ENCODE data around the gene ACER2. TPM values are rescaled to one million over a fixed set of nuclear protein-coding genes. Genes with fewer than 3 reads are reported as not detected.

ACER2 gene
- total and polyA plus RNA-seq, 8 donors = 2.7 to 8.1 (median 3.1) TPM

DNA sequence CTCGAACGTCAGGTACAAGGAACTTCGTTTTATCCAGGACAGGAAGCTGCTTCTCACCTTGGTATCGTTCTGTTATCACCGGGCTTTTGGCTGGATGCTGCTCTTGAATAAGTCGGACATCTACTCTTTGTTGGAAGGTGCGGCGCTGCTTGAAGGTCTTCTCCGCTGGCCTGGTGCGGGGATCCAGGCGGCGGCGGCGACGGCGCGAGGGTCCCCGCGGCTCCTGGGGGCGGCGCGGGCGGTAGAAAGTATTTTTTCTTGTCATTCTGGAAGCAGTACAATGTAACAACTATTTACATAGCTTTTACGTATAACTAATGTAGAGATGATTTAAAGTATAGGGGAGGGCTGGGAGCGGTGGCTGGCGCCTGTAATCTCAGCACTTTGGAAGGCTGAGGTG is 52.3 kb downstream of the ACER2 start:
- H3K4me1 ChIP-seq = peaks cover 0 to 18% of the 10 kb centered on the region in 2 donors
- peaks cover 0 to 5% of the 10 kb centered on the region in 2 donors for H3K27me3 ChIP-seq
- no peak overlapping the region for H3K4me3 ChIP-seq
- H3K27ac ChIP-seq = no peak overlapping the region
- DNase-seq (no peak), ATAC-seq (no peak)
- no peaks in the 10 kb centered on the region for H3K9me3 ChIP-seq
- intact Hi-C loops (cut with DNase I) = no loop called here
- no peaks in the 10 kb centered on the region for H3K36me3 ChIP-seq
- TF ChIP-seq, protein P1, sequence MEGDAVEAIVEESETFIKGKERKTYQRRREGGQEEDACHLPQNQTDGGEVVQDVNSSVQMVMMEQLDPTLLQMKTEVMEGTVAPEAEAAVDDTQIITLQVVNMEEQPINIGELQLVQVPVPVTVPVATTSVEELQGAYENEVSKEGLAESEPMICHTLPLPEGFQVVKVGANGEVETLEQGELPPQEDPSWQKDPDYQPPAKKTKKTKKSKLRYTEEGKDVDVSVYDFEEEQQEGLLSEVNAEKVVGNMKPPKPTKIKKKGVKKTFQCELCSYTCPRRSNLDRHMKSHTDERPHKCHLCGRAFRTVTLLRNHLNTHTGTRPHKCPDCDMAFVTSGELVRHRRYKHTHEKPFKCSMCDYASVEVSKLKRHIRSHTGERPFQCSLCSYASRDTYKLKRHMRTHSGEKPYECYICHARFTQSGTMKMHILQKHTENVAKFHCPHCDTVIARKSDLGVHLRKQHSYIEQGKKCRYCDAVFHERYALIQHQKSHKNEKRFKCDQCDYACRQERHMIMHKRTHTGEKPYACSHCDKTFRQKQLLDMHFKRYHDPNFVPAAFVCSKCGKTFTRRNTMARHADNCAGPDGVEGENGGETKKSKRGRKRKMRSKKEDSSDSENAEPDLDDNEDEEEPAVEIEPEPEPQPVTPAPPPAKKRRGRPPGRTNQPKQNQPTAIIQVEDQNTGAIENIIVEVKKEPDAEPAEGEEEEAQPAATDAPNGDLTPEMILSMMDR (IDR thresholded peaks at IDR 0.05) = no peak

DNA sequence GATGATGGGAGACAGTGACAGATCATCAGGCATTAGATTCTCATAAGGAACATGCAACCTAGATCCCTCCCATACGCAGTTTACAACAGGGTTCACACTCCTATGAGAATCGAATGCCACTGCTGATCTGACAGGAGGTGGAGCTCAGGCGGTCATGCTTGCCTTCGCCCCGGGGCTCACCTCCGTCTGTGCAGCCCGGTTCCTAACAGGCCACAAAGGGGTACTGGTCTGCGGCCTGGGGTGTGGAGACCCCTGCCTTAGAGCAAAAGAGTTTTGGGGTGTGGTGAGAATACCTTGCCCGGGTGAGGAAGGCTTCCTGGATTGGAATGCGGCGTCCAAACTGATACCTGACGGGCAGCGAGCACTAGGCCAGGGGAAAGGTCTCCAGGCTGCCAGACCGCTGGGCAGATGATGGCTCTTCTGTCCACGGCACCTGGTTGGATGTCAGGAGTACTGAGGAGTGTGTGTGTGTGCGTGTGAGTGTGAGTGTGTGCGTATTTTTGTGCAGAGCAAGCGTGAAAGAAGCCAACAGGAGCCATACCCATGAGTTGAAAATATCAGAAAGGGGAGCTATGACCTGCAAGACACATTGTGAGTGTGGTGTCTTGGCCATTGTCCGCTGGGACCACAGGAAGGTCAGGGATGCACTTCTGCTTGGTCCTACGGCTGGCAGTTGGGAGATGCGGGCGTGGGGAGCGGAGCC is 55.4 kb downstream of the ACER2 start:
- ATAC-seq = no peak
- Histone ChIP-seq H3K4me3 (peak overlapping the region; percentile 31 to 41), H3K27ac (no peak overlapping the region)

DNA sequence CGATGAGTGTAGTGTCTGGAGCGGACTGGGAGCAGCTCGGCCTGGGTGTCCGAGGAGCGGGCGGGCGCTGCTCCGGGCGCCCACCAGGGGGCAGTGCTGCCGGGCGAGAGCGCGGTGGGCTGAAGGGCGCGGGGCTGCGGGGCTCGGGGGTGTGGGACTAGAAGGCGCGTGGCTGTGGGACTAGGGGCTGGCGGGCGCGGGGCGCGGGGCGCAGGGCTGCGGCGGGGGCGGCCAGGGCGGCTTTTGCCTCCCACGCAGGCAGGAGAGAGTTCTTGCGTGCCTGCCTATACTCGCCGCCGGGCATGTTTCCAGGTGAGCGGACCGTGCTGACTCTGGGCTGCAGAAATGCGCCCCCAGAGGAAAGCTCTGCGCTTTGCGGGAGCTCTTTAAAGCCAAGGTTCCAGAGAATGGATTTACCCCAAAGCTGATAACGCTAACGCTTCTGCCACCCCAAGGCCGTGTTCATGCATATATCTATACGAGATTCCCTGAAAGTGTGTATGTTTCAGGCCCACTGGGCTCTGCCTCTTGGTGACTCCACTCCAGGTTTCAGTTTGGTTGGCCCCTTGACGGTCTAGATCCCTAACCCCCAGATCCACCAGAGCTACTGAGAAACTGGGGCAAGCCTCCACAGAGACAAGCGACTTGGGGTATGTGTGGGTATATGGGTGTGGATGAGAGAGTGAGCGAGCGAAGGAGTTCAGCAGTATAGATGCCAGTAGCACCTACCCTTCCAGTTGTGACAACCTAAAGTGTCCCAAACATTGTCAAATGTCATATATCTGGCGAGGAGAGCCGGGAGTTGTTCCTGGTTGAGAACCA is 56.2 kb downstream of the ACER2 start:
- ATAC-seq (peak; percentile 98), DNase-seq (peak; percentile 53 to 91 (median 70))
- H3K4me3 ChIP-seq = peak overlapping the region; percentile 31 to 41
- no peaks in the 10 kb centered on the region for H3K9me3 ChIP-seq
- peaks cover 0 to 5% of the 10 kb centered on the region in 2 donors for H3K27me3 ChIP-seq
- H3K27ac ChIP-seq = no peak overlapping the region
- TF ChIP-seq, protein P1 (IDR thresholded peaks at IDR 0.05) = peak; percentile 78 to 89
- no peaks in the 10 kb centered on the region for H3K36me3 ChIP-seq
- H3K4me1 ChIP-seq = peaks cover 0 to 7% of the 10 kb centered on the region in 2 donors
- intact Hi-C loops (cut with DNase I) = no loop called here

More for the DNA sequence above, 55.4 kb downstream of the ACER2 start:
- intact Hi-C loops (cut with DNase I) = no loop called here
- H3K9me3 ChIP-seq = no peaks in the 10 kb centered on the region
- no peaks in the 10 kb centered on the region for H3K36me3 ChIP-seq
- H3K27me3 ChIP-seq = peaks cover 0 to 5% of the 10 kb centered on the region in 2 donors
- peaks cover 0 to 7% of the 10 kb centered on the region in 2 donors for H3K4me1 ChIP-seq
- TF ChIP-seq, protein P1 (IDR thresholded peaks at IDR 0.05) = no peak
- DNase-seq = peak in 1 of 4 donors; percentile 74

DNA sequence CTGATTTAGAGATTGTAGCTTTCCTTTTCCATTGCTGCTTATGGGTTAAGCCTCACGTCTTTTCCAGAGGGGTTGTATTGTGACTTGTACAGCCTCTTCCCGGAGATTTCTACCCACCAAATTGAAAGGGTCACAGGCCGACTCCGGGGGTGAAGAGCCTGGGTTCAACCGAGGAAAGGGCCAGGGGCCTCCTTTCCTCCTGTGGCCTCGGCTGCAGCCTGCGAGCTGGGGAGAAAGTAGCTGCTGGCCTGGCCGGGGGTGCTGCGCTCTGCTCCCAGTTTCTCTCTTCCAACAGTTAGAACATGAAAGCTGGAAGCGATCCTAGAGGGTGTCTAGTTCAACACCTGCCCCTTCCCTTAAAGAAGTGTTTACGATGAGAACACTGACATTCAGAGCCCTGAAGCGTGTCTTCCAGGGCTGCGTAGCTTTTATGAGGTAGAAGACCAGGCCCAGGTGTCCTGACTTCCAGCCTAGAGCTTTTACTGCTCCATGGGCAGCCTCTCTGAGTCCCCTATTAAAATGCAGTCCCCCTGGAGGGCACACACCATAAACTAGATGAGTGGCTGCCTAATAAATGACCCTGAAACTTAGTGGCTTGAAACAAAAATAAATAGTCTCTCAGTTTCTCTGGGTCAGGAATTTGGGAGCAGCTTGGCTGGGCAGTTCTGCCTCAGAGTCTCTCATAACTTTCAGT is 56.9 kb downstream of the ACER2 start:
- DNase-seq = no peak
- Histone ChIP-seq H3K4me1 (peaks cover 0 to 7% of the 10 kb centered on the region in 2 donors), H3K4me3 (no peak overlapping the region), H3K36me3 (no peaks in the 10 kb centered on the region), H3K27ac (no peak overlapping the region), H3K27me3 (peaks cover 0 to 5% of the 10 kb centered on the region in 2 donors), H3K9me3 (no peaks in the 10 kb centered on the region)
- TF ChIP-seq, protein P1 (IDR thresholded peaks at IDR 0.05) = no peak
- ATAC-seq = no peak
- intact Hi-C loops (cut with DNase I) = no loop called here

All from left lung (tissue), 10 donors.